ENCODE data around the gene NEDD9.

DNA sequence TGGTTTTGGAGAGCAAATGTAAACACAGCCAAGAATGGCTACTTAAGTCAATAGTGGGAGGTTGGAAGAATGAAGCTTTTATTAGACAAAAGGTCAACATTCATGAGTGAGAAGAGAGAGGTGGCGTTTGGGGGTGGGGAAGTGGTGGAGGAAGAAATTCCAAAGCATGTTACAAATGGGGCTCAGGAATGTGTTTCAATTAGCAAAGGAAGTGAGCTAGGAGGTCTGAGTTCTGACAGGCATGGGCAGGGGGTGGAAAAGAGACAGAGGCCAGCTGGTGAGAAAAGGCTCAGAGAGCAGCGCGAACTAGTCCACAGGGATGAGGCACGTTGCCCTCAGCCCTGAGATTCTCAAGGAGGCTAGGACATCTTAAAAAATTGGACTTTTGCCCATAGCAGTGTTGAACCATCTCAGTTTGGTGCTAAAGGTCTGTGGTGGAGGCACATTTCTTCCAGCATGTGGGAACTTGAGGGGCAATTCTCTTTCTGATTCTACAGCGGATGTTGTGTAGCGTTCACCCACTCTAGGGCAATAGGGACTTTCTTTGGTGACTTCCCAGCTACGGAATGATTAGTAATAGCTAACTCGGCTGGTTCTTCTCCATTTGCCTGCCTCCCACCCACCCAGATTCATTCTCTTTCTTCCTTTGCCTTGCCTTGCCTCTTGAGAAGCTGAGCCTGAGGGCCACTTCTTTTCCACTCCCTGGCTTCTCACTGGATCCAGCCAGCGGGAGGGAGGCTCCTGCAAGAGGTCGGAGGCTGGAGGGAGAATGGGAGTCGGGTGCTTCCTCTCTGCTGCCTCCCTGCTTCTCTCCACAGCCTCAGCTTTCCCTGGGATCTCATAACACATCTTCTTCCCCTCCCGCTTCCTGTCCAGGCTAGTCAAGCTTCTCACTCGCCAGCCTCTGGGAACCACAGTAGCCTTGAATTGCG lies 45.1 kb upstream of the NEDD9 start:
- TF ChIP-seq RAD21 (IDR thresholded peaks at IDR 0.05; ENCODE audit: low read length) (no peak), POLR2A (IDR thresholded peaks at IDR 0.05; ENCODE audit: low read depth, low read length) (no peak), MXI1 (IDR thresholded peaks at IDR 0.05; ENCODE audit: borderline replicate concordance, low read depth, low read length) (no peak), CEBPB (IDR thresholded peaks at IDR 0.05; ENCODE audit: low read depth, low read length) (no peak)
- TF ChIP-seq, protein P1, sequence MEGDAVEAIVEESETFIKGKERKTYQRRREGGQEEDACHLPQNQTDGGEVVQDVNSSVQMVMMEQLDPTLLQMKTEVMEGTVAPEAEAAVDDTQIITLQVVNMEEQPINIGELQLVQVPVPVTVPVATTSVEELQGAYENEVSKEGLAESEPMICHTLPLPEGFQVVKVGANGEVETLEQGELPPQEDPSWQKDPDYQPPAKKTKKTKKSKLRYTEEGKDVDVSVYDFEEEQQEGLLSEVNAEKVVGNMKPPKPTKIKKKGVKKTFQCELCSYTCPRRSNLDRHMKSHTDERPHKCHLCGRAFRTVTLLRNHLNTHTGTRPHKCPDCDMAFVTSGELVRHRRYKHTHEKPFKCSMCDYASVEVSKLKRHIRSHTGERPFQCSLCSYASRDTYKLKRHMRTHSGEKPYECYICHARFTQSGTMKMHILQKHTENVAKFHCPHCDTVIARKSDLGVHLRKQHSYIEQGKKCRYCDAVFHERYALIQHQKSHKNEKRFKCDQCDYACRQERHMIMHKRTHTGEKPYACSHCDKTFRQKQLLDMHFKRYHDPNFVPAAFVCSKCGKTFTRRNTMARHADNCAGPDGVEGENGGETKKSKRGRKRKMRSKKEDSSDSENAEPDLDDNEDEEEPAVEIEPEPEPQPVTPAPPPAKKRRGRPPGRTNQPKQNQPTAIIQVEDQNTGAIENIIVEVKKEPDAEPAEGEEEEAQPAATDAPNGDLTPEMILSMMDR (conservative IDR thresholded peaks at IDR 0.05; ENCODE audit: low read depth, low read length): no peak

Measured in IMR-90 (cell line).